SW480 (cell line): ENCODE measurements around the gene HMGB2.

Experiments
- DNase-seq: peaks from one replicate; pipeline ENCODE4 v3.0.0-alpha.2; 2016; ENCODE audit warnings: low spot score

HMGB2 gene

GRCh38 chr4:173334891-173335752 is 964 bp upstream of the HMGB2 start:
- peak; percentile 79 for DNase-seq

GRCh38 chr4:173333658-173334084 is 487 bp downstream of the HMGB2 start:
- DNase-seq = peak; percentile 15

- DNase-seq = peak; percentile 25
Observed at GRCh38 chr4:173332963-173333657, 1.0 kb downstream of the HMGB2 start.

- DNase-seq = no peak
Observed at GRCh38 chr4:173332021-173332487, 2.1 kb downstream of the HMGB2 start.

GRCh38 chr4:173330590-173330989 is 3.6 kb downstream of the HMGB2 start:
- DNase-seq = no peak

GRCh38 chr4:173328236-173328901 is 5.8 kb downstream of the HMGB2 start:
- DNase-seq = no peak

GRCh38 chr4:173325007-173325736 is 9.0 kb downstream of the HMGB2 start:
- DNase-seq = no peak

GRCh38 chr4:173319696-173320095 is 14.5 kb downstream of the HMGB2 start:
- no peak for DNase-seq

GRCh38 chr4:173318648-173319211 is 15.4 kb downstream of the HMGB2 start:
- DNase-seq = peak; percentile 40

- no peak for DNase-seq
Observed at GRCh38 chr4:173318240-173318639, 15.9 kb downstream of the HMGB2 start.

- no peak for DNase-seq
Observed at GRCh38 chr4:173317004-173317403, 17.2 kb downstream of the HMGB2 start.

- no peak for DNase-seq
Observed at GRCh38 chr4:173316060-173316459, 18.1 kb downstream of the HMGB2 start.

GRCh38 chr4:173314715-173315114 is 19.4 kb downstream of the HMGB2 start:
- DNase-seq = no peak

GRCh38 chr4:173311368-173311767 is 22.8 kb downstream of the HMGB2 start:
- no peak for DNase-seq

GRCh38 chr4:173307778-173308177 is 26.4 kb downstream of the HMGB2 start:
- DNase-seq = no peak

- peak; percentile 7 for DNase-seq
Observed at GRCh38 chr4:173301518-173302201, 32.5 kb downstream of the HMGB2 start.

GRCh38 chr4:173294444-173294843 is 39.7 kb downstream of the HMGB2 start:
- DNase-seq = no peak

GRCh38 chr4:173293663-173294062 is 40.5 kb downstream of the HMGB2 start:
- DNase-seq = no peak

GRCh38 chr4:173291899-173292298 is 42.3 kb downstream of the HMGB2 start:
- DNase-seq = no peak

- no peak for DNase-seq
Observed at GRCh38 chr4:173289353-173289727, 44.8 kb downstream of the HMGB2 start.
